ENCODE results near the gene RAB7A.
"Not testable (repeated sequence)": the region's sequence is repeated elsewhere in the genome, so short reads cannot be mapped to it uniquely, and the experiment has no call there.

Gene RAB7A

GRCh38 chr3:128760042-128760441 is 34.1 kb downstream of the RAB7A start:
- DNase-seq (ENCODE audit: low spot score) = no peak

GRCh38 chr3:128760881-128761280 is 34.9 kb downstream of the RAB7A start:
- no peak for DNase-seq (ENCODE audit: low spot score)

DNA sequence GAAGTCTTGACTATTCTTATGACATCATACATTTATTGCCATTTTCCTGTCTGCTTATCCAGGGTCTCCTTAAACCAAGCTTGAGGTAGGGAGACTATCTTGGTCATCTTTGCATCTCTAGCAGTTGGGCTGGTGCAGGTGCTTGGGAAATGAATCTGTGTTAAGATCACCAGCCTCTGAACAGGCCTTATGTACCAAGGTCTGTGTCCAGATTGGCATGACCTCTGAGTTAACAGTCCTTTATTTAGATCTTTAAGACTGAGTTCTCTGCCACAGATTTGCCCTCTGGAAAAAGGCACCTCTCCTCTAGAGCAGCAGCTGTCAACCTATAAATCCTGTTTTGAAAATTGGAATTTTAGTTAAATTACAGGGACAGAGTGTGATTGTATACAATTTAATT is 35.4 kb downstream of the RAB7A start:
- DNase-seq (ENCODE audit: low spot score) = no peak

- DNase-seq (ENCODE audit: low spot score) = no peak
Observed at GRCh38 chr3:128763967-128764366, 38.0 kb downstream of the RAB7A start.

- no peak for DNase-seq (ENCODE audit: low spot score)
Observed at GRCh38 chr3:128764863-128765262, 38.9 kb downstream of the RAB7A start.

DNA sequence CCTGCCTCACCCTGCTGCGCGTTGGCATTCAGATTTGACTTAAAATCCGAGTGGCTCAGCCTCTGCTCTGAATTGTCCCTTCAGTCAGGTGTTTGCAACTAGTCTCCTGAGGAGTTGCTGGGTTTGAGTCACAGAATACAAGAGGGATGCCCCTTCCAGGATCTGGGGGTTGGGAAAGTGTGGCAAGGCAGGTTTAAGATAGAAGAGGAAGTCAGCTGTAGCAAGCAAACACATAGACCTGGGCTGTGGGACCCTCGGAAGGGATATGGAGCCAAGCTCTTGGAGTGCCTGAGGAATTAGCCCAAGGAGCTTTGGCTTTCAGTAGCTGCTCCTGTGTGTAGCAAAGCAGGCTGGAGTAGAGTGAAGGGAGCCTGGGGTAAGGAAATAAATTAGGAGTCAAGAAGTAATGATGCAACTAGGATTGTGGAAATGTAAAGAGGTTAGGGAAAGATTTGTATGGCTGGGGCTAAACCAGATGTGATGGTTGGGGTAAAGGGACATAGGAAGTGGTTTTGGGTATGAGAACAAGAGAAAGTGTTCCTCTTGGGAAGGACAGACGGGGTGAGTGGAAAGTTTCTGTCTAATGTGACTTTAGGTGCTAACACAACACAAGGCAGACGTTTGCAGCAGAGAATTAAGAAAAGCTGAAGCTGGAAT is 41.2 kb downstream of the RAB7A start:
- no peak for DNase-seq (ENCODE audit: low spot score)

- DNase-seq (ENCODE audit: low spot score) = no peak
Observed at GRCh38 chr3:128768471-128768870, 42.5 kb downstream of the RAB7A start.

- DNase-seq (ENCODE audit: low spot score) = no peak
Observed at GRCh38 chr3:128770387-128770786, 44.4 kb downstream of the RAB7A start.

DNA sequence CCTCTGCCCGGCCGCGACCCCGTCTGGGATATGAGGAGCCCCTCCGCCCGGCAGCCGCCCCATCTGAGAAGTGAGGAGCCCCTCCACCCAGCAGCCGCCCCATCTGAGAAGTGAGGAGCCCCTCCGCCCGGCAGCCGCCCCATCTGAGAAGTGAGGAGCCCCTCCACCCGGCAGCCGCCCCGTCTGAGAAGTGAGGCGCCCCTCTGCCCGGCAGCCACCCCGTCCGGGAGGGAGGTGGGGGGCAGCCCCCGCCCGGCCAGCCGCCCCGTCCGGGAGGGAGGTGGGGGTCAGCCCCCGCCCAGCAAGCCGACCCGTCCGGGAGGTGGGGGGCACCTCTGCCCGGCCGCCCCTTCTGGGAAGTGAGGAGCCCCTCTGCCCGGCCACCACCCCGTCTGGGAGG is 47.2 kb downstream of the RAB7A start:
- not testable (repeated sequence) for DNase-seq (ENCODE audit: low spot score)

GRCh38 chr3:128773592-128773991 is 47.6 kb downstream of the RAB7A start:
- not testable (repeated sequence) for DNase-seq (ENCODE audit: low spot score)

DNA sequence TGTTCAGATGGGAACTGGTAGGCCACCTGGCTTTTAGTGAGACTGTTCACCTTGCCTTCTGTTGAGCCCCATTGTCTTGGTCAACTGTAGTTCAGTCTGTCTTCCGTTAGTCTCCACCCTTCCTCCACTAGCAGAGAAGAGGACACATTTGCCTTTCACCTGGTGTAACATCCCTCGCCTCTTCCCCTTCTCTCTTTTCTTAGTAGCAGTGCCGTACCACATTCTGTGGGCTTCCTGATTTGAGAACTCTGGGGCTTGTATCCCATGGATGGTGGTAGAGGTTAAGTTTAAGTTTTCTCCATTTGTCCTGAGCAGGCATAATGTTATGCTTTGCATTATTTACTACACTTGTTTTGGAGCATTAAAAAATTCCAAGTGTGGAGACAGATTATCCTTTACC is 49.3 kb downstream of the RAB7A start:
- DNase-seq (ENCODE audit: low spot score) = no peak

DNA sequence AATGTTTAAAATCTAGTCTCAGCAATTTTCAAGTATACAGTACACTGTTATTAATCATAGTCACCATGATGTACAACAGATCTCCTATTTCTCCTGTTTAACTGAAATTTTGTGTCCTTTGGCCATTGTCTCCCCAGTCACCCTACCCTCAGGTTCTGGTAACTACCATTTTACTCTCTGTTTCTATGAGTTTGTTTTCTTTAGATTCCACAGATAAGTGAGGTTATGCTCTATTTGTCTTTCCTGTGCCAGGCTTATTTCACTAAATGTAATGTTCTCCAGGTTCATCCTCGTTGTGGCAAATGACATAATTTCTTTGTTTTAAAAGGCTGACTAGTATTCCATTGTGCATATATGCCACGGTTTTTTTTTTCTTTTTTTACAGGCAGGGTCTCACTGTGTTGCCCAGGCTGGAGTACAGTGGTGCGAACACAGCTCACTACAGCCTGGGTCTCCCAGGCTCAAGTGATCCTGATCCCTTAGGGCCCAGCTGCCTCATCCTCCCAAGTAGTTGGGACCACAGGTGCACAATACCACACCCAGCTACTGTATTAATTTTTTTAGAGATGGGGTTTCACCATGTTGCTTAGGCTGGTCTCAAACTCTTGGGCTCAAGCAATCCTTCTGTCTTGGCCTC is 50.0 kb downstream of the RAB7A start:
- DNase-seq (ENCODE audit: low spot score) = no peak

GRCh38 chr3:128780101-128780837 is 54.3 kb downstream of the RAB7A start:
- no peak for DNase-seq (ENCODE audit: low spot score)

DNA sequence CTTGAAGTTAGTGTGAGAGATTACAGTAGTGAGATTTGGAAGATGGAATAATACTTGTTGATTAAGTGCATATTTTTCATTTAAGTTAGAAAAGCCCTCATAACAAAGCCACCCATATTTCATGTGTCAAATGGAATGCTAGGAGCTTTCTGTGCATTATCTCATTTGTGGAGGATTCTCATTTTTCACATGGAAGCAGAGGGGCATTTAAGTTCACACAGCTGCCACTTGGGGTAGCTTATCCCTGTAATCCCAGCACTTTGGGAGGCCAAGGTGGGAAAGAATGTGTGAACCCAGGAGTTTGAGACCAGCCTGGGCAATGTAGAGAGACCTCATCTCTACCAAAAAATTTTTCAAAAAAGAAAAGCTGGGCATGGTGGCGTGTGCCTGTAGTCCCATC is 55.2 kb downstream of the RAB7A start:
- no peak for DNase-seq (ENCODE audit: low spot score)

- no peak for DNase-seq (ENCODE audit: low spot score)
Observed at GRCh38 chr3:128782282-128783146, 56.5 kb downstream of the RAB7A start.

DNA sequence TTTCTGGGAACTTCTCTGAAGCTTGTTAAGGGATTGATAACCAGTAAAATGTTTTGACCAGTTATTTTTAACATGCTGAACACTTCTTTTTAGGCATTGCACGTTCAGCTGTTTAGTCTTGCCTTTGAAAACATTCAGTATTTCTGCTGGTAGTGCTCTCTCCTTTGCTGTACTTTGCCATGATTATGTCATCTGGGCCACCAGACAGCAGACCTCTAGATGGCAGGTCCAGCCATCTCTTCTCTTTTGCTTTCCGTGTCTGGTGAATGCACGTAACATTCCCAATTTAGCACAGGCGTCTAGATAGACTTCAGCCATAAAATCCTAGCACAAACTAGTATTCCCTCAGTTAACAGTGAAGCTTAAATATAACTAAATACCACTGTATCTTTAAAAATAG is 57.8 kb downstream of the RAB7A start:
- DNase-seq (ENCODE audit: low spot score) = no peak

DNA sequence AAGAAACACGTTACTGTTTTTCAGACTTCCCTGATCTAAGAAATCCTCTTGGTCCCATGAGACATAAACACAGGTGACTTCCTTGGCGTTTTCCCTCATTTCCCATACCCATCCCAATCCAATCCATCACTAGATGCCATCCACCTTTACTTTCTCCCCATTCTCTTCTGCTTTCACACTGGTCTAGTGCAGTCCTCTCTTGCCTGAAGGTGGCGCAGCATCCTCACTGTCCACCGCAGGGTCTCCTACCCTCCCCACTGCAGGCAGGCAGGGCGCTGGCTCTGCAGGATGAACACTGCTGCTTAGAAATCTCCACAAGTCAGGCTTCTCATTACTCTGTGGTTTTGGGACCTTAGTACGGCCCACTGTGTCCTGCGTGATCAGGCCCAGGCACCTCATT is 58.2 kb downstream of the RAB7A start:
- DNase-seq (ENCODE audit: low spot score) = no peak

DNA sequence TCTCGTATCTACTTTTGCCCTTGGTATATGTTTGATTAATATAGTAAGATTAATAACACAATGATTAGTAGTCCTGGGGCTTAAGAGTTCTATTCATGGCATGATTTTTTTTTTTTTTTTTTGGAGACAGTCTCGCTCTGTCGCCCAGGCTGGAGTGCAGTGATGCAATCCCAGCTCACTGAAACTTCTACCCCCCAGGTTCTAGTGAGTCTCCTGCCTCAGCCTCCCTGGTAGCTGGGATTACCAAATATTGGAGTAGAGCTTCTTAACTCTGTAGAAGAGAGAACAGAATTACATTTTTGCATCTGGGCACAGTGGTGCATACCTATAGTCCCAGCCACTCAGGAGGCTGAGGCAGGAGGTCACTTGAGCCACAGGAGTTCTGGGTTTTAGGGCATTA is 58.9 kb downstream of the RAB7A start:
- DNase-seq (ENCODE audit: low spot score) = no peak

DNA sequence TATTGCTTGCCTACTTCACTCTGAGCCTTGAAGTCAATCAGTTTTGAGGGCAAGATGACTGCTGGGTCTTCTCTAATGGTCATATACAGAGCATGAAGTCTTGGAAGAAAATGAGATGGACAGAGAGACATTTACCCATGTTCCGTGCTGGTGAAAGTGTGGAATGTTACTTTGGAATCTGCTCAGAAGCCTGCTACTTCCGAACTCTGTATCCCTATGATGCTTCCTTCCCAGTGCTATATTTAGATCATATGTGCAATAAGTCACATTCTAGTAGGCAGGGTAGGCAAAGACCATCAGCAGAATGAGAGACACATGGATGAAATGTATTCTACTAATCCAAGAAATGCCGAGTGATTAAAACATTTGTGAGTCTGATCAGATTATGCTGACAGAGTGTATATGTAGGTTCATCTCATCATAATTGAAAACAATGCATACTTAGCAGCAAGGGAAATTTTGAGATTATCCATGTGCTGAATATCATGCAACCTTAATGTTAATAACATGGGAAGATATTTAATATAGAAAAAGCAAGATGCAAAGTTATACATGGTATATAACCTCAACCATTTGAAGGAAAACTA is 60.5 kb downstream of the RAB7A start:
- DNase-seq (ENCODE audit: low spot score) = peak; percentile 54

DNA sequence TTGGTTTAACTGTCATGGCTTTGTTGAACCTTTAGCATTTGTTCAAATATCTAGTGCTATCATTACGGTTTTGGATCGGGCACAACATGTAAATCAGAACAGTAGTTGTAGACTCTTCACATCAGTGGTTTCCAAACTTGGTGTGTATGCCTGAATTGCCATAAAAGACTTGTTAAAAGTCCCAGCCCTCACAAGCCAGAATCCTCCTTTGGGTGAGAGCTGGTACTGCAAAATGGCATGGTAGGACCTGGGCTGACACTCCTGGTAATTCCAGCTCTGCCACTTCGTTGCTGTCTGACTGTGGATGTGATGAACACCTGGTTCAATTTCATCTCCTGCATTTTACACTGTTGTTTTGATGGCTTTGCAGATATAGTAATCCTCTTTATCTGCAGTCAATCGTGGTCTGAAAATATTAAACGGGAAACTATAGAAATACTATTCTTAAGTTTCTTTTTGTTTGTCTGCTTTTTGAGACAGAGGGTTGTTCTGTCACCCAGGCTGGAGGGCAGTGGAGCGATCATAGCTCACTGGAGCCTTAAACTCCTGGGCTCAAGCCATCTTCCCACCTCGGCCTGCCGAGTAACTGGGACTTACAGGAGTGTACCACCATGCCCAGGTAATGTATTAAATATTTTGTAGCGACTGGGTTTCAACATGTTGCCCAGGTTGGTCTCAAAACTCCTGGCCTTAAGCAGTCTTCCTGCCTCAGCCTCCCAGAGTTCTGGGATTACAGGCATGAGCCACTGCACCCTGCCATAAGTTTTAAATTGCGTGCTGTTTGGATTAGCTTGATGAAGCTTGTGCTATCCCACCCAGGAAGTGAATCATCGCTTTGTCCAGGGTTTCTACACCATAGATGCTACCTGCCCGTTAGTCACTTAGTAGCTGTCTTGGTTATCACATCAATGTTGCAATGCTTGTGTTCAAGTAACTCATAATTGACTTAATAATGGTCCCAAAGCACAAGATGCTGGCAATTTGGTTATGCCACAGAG is 61.6 kb downstream of the RAB7A start:
- no peak for DNase-seq (ENCODE audit: low spot score)
